D721Med (cell line): Measurements from ENCODE around the gene RAB40A.

ENCODE experiments used
- DNase-seq: peaks from one replicate; pipeline ENCODE4 v3.0.0; 2011; ENCODE audit warnings: low spot score; ENCODE audit not compliant: insufficient read length
- FAIRE-seq: peaks from 2 replicates; lab custom pipeline; 2011; peaks lifted over from hg19 to GRCh38; lab: Jason Lieb, UNC
- CTCF ChIP-seq: IDR thresholded peaks from 2 replicates; pipeline ENCODE4 v1.5.1; 2012; ENCODE audit warnings: mild to moderate bottlenecking, control low read depth; ENCODE audit not compliant: insufficient read depth; ENCODE audit errors: missing control alignments

The RAB40A gene

GRCh38 chrX:103537871-103538387 lies 18.6 kb upstream of the RAB40A start:
- TF ChIP-seq CTCF: no peak
- DNase-seq: no peak
- FAIRE-seq: no peak

- FAIRE-seq: no peak
- TF ChIP-seq CTCF: no peak
- no peak for DNase-seq
Measured at GRCh38 chrX:103536732-103537131, 17.4 kb upstream of the RAB40A start.

GRCh38 chrX:103536071-103536470 lies 16.8 kb upstream of the RAB40A start:
- DNase-seq: no peak
- no peak for FAIRE-seq
- TF ChIP-seq CTCF: no peak

GRCh38 chrX:103535206-103535605 lies 15.9 kb upstream of the RAB40A start:
- FAIRE-seq (no peak), DNase-seq (no peak)
- no peak for TF ChIP-seq CTCF

- peak; percentile 67 for TF ChIP-seq CTCF
- FAIRE-seq (peak; percentile 41), DNase-seq (no peak)
Measured at GRCh38 chrX:103533511-103534216, 14.4 kb upstream of the RAB40A start.

GRCh38 chrX:103531002-103531401 lies 11.7 kb upstream of the RAB40A start:
- TF ChIP-seq CTCF: no peak
- DNase-seq: no peak
- no peak for FAIRE-seq

- no peak for TF ChIP-seq CTCF
- no peak for DNase-seq
- no peak for FAIRE-seq
Measured at GRCh38 chrX:103530545-103530944, 11.3 kb upstream of the RAB40A start.
